CD4-positive, alpha-beta T cell treated with Interleukin-15 for 4 hours (primary cell): ENCODE results near the gene TMED7.
A peak's percentile ranks its signal among the peaks of the same experiment; 100 is the strongest.

ENCODE experiments used
- DNase-seq: peaks from one replicate; pipeline ENCODE4 v3.0.0-alpha.2; 2020; ENCODE audit warnings: low spot score

Gene TMED7

GRCh38 chr5:115627295-115627865 lies 1.5 kb upstream of the TMED7 start:
- DNase-seq = no peak

GRCh38 chr5:115626445-115626823 lies 598 bp upstream of the TMED7 start:
- DNase-seq = no peak

- no peak for DNase-seq
Observed at GRCh38 chr5:115624994-115625393, 842 bp downstream of the TMED7 start.

- no peak for DNase-seq
Observed at GRCh38 chr5:115623658-115624057, 2.2 kb downstream of the TMED7 start.

GRCh38 chr5:115621365-115621900 lies 4.4 kb downstream of the TMED7 start:
- no peak for DNase-seq

- no peak for DNase-seq
Observed at GRCh38 chr5:115616892-115617291, 8.9 kb downstream of the TMED7 start.

- no peak for DNase-seq
Observed at GRCh38 chr5:115616472-115616871, 9.4 kb downstream of the TMED7 start.

GRCh38 chr5:115611873-115612272 lies 14.0 kb downstream of the TMED7 start:
- DNase-seq = no peak

- DNase-seq = no peak
Observed at GRCh38 chr5:115607935-115608334, 17.9 kb downstream of the TMED7 start.

- DNase-seq = no peak
Observed at GRCh38 chr5:115605436-115605835, 20.4 kb downstream of the TMED7 start.

- DNase-seq = no peak
Observed at GRCh38 chr5:115602591-115603125, 23.2 kb downstream of the TMED7 start.

GRCh38 chr5:115601701-115602590 lies 23.9 kb downstream of the TMED7 start, which contains the start of gene TICAM2:
TSS of gene TICAM2 (minus strand) at chr5:115602479. CDS start at chr5:115581256, 21,223 bp downstream.
- peak; percentile 35 for DNase-seq

GRCh38 chr5:115600766-115601165 lies 25.1 kb downstream of the TMED7 start:
- no peak for DNase-seq

GRCh38 chr5:115599924-115600323 lies 25.9 kb downstream of the TMED7 start:
- no peak for DNase-seq

- no peak for DNase-seq
Observed at GRCh38 chr5:115599502-115599901, 26.3 kb downstream of the TMED7 start.

GRCh38 chr5:115594128-115595047 lies 31.4 kb downstream of the TMED7 start:
- no peak for DNase-seq

- DNase-seq = no peak
Observed at GRCh38 chr5:115589043-115589442, 36.8 kb downstream of the TMED7 start.

- no peak for DNase-seq
Observed at GRCh38 chr5:115588640-115589039, 37.2 kb downstream of the TMED7 start.

- DNase-seq = peak; percentile 29
Observed at GRCh38 chr5:115586525-115587146, 39.2 kb downstream of the TMED7 start.

GRCh38 chr5:115585265-115585664 lies 40.6 kb downstream of the TMED7 start:
- no peak for DNase-seq

GRCh38 chr5:115584501-115584900 lies 41.3 kb downstream of the TMED7 start:
- no peak for DNase-seq
